ENCODE results near the gene HYDIN.

The HYDIN gene

GRCh38 chr16:71260995-71261394 lies 30.5 kb upstream of the HYDIN start:
- no peak for TF ChIP-seq CTCF (conservative IDR thresholded peaks at IDR 0.05; ENCODE audit: control insufficient read depth, insufficient read depth, low read depth, low read length)
- DNase-seq (ENCODE audit: low read depth) = no peak
- no peak overlapping the region for H3K4me3 ChIP-seq (ENCODE audit: control insufficient read depth, low read depth, low read length)

GRCh38 chr16:71259086-71259485 lies 28.6 kb upstream of the HYDIN start:
- no peak overlapping the region for H3K4me3 ChIP-seq (ENCODE audit: control insufficient read depth, low read depth, low read length)
- no peak for TF ChIP-seq CTCF (conservative IDR thresholded peaks at IDR 0.05; ENCODE audit: control insufficient read depth, insufficient read depth, low read depth, low read length)
- DNase-seq (ENCODE audit: low read depth) = no peak

GRCh38 chr16:71258372-71258771 lies 27.9 kb upstream of the HYDIN start:
- no peak for DNase-seq (ENCODE audit: low read depth)

GRCh38 chr16:71257768-71258167 lies 27.2 kb upstream of the HYDIN start:
- no peak for TF ChIP-seq CTCF (conservative IDR thresholded peaks at IDR 0.05; ENCODE audit: control insufficient read depth, insufficient read depth, low read depth, low read length)
- DNase-seq (ENCODE audit: low read depth) = no peak
- no peak overlapping the region for H3K4me3 ChIP-seq (ENCODE audit: control insufficient read depth, low read depth, low read length)

More at GRCh38 chr16:71258372-71258771, 27.9 kb upstream of the HYDIN start:
- no peak overlapping the region for H3K4me3 ChIP-seq (ENCODE audit: control insufficient read depth, low read depth, low read length)
- no peak for TF ChIP-seq CTCF (conservative IDR thresholded peaks at IDR 0.05; ENCODE audit: control insufficient read depth, insufficient read depth, low read depth, low read length)

- no peak for DNase-seq (ENCODE audit: low read depth)
- H3K4me3 ChIP-seq (ENCODE audit: control insufficient read depth, low read depth, low read length) = no peak overlapping the region
- no peak for TF ChIP-seq CTCF (conservative IDR thresholded peaks at IDR 0.05; ENCODE audit: control insufficient read depth, insufficient read depth, low read depth, low read length)
These were observed 25.2 kb upstream of the HYDIN start for GRCh38 chr16:71255721-71256120.

- no peak overlapping the region for H3K4me3 ChIP-seq (ENCODE audit: control insufficient read depth, low read depth, low read length)
- DNase-seq (ENCODE audit: low read depth) = no peak
- TF ChIP-seq CTCF (conservative IDR thresholded peaks at IDR 0.05; ENCODE audit: control insufficient read depth, insufficient read depth, low read depth, low read length) = no peak
These were observed 24.5 kb upstream of the HYDIN start for GRCh38 chr16:71254832-71255525.

All from fibroblast of mammary gland (primary cell).